SK-N-SH treated with all-trans-retinoic acid at 6 μM for 48 hours (cell line): ENCODE data around the gene RER1.

Experiments
- BACH2 ChIP-seq: fragments of 250-450 bp; sonication (Bioruptor Pico); IDR thresholded peaks from 2 replicates; pipeline ENCODE4 v1.9.0; 2021; ENCODE audit warnings: mild to moderate bottlenecking, borderline replicate concordance
- GLIS3 ChIP-seq: fragments of 250-450 bp; sonication (Bioruptor Pico); IDR thresholded peaks from 2 replicates; pipeline ENCODE4 v1.5.0; 2020; ENCODE audit warnings: mild to moderate bottlenecking, moderate library complexity
- ISL1 ChIP-seq: fragments of 250-450 bp; sonication (Bioruptor Pico); IDR thresholded peaks from 2 replicates; pipeline ENCODE4 v2.1.2; 2022; ENCODE audit warnings: mild to moderate bottlenecking, moderate library complexity
- RARB ChIP-seq: fragments of 250-450 bp; sonication (Bioruptor Pico); IDR thresholded peaks from 2 replicates; pipeline ENCODE4 v1.8.0; 2021; ENCODE audit warnings: mild to moderate bottlenecking, moderate library complexity
- ZFP3 ChIP-seq: fragments of 250-450 bp; sonication (Bioruptor Pico); IDR thresholded peaks from 2 replicates; pipeline ENCODE4 v1.5.0; 2020; ENCODE audit warnings: mild to moderate bottlenecking, moderate library complexity
- TF ChIP-seq, protein P1 (sequence below): fragments of 250-450 bp; sonication (Bioruptor Pico); IDR thresholded peaks from 2 replicates; pipeline ENCODE4 v1.8.0; 2021; ENCODE audit warnings: low read depth, mild to moderate bottlenecking, moderate library complexity, borderline replicate concordance
- TF ChIP-seq, protein P2 (sequence below): fragments of 250-450 bp; sonication (Bioruptor Pico); IDR thresholded peaks from 2 replicates; pipeline ENCODE4 v1.5.0; 2020; ENCODE audit warnings: mild to moderate bottlenecking, moderate library complexity

GRCh38 chr1:2344121-2344681 lies 47.4 kb upstream of the RER1 start:
- TF ChIP-seq BACH2 (CRISPR knock-in tag) (no peak), RARB (CRISPR knock-in tag) (no peak), ZFP3 (no peak), ISL1 (CRISPR knock-in tag) (no peak), GLIS3 (no peak)
- TF ChIP-seq, protein P1, sequence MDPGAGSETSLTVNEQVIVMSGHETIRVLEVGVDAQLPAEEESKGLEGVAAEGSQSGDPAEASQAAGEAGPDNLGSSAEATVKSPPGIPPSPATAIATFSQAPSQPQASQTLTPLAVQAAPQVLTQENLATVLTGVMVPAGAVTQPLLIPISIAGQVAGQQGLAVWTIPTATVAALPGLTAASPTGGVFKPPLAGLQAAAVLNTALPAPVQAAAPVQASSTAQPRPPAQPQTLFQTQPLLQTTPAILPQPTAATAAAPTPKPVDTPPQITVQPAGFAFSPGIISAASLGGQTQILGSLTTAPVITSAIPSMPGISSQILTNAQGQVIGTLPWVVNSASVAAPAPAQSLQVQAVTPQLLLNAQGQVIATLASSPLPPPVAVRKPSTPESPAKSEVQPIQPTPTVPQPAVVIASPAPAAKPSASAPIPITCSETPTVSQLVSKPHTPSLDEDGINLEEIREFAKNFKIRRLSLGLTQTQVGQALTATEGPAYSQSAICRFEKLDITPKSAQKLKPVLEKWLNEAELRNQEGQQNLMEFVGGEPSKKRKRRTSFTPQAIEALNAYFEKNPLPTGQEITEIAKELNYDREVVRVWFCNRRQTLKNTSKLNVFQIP (CRISPR knock-in tag), result no peak
- TF ChIP-seq, protein P2, sequence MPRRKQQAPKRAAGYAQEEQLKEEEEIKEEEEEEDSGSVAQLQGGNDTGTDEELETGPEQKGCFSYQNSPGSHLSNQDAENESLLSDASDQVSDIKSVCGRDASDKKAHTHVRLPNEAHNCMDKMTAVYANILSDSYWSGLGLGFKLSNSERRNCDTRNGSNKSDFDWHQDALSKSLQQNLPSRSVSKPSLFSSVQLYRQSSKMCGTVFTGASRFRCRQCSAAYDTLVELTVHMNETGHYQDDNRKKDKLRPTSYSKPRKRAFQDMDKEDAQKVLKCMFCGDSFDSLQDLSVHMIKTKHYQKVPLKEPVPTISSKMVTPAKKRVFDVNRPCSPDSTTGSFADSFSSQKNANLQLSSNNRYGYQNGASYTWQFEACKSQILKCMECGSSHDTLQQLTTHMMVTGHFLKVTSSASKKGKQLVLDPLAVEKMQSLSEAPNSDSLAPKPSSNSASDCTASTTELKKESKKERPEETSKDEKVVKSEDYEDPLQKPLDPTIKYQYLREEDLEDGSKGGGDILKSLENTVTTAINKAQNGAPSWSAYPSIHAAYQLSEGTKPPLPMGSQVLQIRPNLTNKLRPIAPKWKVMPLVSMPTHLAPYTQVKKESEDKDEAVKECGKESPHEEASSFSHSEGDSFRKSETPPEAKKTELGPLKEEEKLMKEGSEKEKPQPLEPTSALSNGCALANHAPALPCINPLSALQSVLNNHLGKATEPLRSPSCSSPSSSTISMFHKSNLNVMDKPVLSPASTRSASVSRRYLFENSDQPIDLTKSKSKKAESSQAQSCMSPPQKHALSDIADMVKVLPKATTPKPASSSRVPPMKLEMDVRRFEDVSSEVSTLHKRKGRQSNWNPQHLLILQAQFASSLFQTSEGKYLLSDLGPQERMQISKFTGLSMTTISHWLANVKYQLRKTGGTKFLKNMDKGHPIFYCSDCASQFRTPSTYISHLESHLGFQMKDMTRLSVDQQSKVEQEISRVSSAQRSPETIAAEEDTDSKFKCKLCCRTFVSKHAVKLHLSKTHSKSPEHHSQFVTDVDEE (CRISPR knock-in tag), result no peak
